Fibroblast of villous mesenchyme (primary cell): Measurements from ENCODE around the gene SSH2. TPM values are rescaled to one million over a fixed set of nuclear protein-coding genes. Genes with fewer than 3 reads are reported as not detected.
"Not testable (repeated sequence)": the region's sequence is repeated elsewhere in the genome, so short reads cannot be mapped to it uniquely, and the experiment has no call there.

Source experiments
- DNase-seq: peaks from one replicate; pipeline ENCODE4 v3.0.0-alpha.2; 2010; ENCODE audit warnings: low read depth
- H3K4me3 ChIP-seq: 2 replicates; pipeline ENCODE4 v1.5.1; 2011; ENCODE audit warnings: low read depth, mild to moderate bottlenecking, low read length
- total RNA-seq: library from RNA; depleted of rRNA; stranded (reverse); fragments of >200 nt; gene quantifications from 2 replicates; pipeline ENCODE4 v1.2.3, GENCODE V29; 2012
- TF ChIP-seq, protein P1 (sequence below): IDR thresholded peaks from 2 replicates; pipeline ENCODE4 v1.5.1; 2012; ENCODE audit warnings: low read depth, mild to moderate bottlenecking, low read length; ENCODE audit not compliant: insufficient read depth

Gene SSH2
- total RNA-seq, 1 donor: 19.0 TPM

DNA sequence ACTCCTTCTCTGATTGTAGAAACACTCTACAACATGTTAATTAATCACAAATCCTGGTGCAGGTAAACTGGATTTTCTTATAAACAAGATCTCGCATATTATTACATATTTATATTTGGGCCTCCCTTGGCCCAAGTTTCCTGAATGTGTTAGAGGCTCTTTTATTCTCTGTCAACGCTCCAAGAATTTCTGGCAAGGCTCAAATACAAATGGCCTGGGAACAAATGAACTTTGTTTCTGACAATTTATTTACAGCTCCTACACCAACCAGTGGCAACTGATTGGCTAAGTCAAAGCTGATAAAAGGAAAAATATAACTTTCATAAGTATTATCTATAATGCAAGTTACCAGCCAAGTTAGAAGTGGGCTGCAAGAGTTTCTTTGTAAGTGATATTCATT, 242.4 kb downstream of the SSH2 start:
- DNase-seq: no peak
- TF ChIP-seq, protein P1, sequence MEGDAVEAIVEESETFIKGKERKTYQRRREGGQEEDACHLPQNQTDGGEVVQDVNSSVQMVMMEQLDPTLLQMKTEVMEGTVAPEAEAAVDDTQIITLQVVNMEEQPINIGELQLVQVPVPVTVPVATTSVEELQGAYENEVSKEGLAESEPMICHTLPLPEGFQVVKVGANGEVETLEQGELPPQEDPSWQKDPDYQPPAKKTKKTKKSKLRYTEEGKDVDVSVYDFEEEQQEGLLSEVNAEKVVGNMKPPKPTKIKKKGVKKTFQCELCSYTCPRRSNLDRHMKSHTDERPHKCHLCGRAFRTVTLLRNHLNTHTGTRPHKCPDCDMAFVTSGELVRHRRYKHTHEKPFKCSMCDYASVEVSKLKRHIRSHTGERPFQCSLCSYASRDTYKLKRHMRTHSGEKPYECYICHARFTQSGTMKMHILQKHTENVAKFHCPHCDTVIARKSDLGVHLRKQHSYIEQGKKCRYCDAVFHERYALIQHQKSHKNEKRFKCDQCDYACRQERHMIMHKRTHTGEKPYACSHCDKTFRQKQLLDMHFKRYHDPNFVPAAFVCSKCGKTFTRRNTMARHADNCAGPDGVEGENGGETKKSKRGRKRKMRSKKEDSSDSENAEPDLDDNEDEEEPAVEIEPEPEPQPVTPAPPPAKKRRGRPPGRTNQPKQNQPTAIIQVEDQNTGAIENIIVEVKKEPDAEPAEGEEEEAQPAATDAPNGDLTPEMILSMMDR: no peak
- no peak overlapping the region for H3K4me3 ChIP-seq

- TF ChIP-seq, protein P1: no peak
These were observed 242.9 kb downstream of the SSH2 start for GRCh38 chr17:29686993-29687590.

GRCh38 chr17:29683481-29683880, 246.5 kb downstream of the SSH2 start:
- TF ChIP-seq, protein P1: no peak
- no peak overlapping the region for H3K4me3 ChIP-seq
- no peak for DNase-seq

More at GRCh38 chr17:29686993-29687590, 242.9 kb downstream of the SSH2 start:
- no peak for DNase-seq
- H3K4me3 ChIP-seq: no peak overlapping the region

DNA sequence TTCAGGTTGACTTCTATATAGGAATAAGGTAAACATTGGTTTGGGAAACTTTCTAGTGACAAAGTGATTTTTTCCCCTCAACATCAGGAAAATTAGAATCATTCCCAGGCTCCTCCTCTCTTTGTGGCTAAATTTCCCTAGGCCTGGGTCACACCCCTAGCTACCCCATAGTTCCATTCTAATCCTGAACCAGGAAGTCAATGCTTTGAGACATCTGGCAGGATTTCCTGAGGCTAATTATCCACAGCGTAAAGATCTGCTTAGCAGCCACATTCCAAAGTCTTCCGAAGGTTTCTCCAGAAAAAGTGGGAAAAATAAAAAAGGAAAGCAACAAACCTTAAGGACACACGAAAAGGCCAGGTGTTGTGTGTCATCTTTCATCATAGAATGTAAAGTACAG, 247.0 kb downstream of the SSH2 start:
- peak; percentile 73 for DNase-seq
- TF ChIP-seq, protein P1: no peak
- H3K4me3 ChIP-seq: no peak overlapping the region

GRCh38 chr17:29682054-29682453, 248.0 kb downstream of the SSH2 start:
- H3K4me3 ChIP-seq: no peak overlapping the region
- TF ChIP-seq, protein P1: no peak
- DNase-seq: peak; percentile 8

DNA sequence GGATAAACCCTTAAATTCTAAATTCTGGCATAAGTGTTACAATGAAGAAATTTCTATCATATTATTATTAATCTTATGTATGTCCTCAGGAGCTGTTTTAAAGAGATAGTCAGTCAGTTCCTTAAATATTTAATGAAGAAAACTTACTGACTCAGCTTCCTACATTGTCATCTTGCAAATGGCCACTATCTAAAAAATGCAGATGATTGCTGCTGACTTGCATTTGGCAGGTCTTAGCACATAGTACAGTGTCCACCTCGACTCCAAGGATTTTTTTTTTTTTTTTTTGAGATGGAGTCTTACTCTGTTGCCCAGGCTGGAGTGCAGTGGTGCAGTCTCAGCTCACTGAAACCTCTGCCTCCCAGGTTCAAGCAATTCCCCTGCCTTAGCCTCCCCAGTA, 252.2 kb downstream of the SSH2 start:
- no peak for DNase-seq
- no peak overlapping the region for H3K4me3 ChIP-seq
- TF ChIP-seq, protein P1: no peak

GRCh38 chr17:29677221-29677791, 252.7 kb downstream of the SSH2 start:
- peak; percentile 56 for DNase-seq
- TF ChIP-seq, protein P1: no peak
- H3K4me3 ChIP-seq: no peak overlapping the region

DNA sequence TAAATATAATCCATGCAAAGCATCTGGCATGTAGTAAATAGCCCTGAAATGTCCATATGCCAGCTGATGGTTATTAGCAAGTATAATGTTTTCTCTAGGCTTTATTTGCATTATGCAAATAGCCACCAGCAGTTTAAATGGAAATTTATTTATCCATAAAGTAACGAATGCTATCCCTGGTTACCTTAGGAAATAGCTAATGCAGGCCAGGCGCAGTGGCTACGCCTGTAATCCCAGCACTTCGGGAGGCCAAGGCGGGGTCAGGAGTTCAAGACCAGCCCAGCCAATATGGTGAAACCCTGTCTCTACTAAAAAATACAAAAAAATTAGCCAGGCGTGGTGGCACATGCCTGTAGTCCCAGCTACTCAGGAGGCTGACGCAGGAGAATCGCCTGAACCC, 254.1 kb downstream of the SSH2 start:
- not testable (repeated sequence) for H3K4me3 ChIP-seq, DNase-seq
